ENCODE data around the gene INPP5J. TPM values are rescaled to one million over a fixed set of nuclear protein-coding genes. Genes with fewer than 3 reads are reported as not detected.
A peak's percentile ranks its signal among the peaks of the same experiment; 100 is the strongest.

Gene INPP5J
- total and polyA plus RNA-seq, 11 donors, result 8.4 to 23.1 (median 19.5) TPM

GRCh38 chr22:31105282-31105929 is 17.4 kb upstream of the INPP5J start:
- Histone ChIP-seq H3K27me3 (no peaks in the 10 kb centered on the region), H3K36me3 (peaks cover 0 to 50% (median 46%) of the 10 kb centered on the region in 9 donors), H3K9me3 (no peaks in the 10 kb centered on the region), H3K27ac (peak overlapping the region in 7 of 12 donors; percentile 92 to 99 (median 94)), H3K4me1 (peaks cover 0 to 58% (median 24%) of the 10 kb centered on the region in 12 donors), H3K4me3 (peak overlapping the region in 5 of 12 donors; percentile 68 to 95 (median 84))
- TF ChIP-seq CTCF (IDR thresholded peaks at IDR 0.05) (no peak), POLR2A (IDR thresholded peaks at IDR 0.05) (no peak)
- DNase-seq (peak in 3 of 5 donors; percentile 20 to 49 (median 30)), ATAC-seq (no peak)
- intact Hi-C loops (cut with DNase I), result loop anchor here in 8 of 10 donors (5.0 to 10.0 kb wide), 6 partner anchors 42 to 169 kb away; no protein-coding TSS in a partner anchor
- WGBS, 4 donors, result 72 to 79% (median 76%) methylated on average over 11 of the region's 11 CpGs

- 36 to 53% (median 42%) methylated on average over 3 to 4 of the region's 4 CpGs for WGBS, 4 donors
- H3K27me3 ChIP-seq, result no peaks in the 10 kb centered on the region
- H3K27ac ChIP-seq, result peak overlapping the region; percentile 44 to 99 (median 93)
- peak overlapping the region in 11 of 12 donors; percentile 64 to 95 (median 77) for H3K4me3 ChIP-seq
- ATAC-seq, result no peak
- intact Hi-C loops (cut with DNase I), result loop anchor here in 9 of 10 donors (2.0 to 10.0 kb wide), 8 partner anchors 41 to 169 kb away; no protein-coding TSS in a partner anchor
- peaks cover 0 to 53% (median 24%) of the 10 kb centered on the region in 12 donors for H3K4me1 ChIP-seq
- peak in 3 of 5 donors; percentile 26 to 51 (median 30) for DNase-seq
- no peaks in the 10 kb centered on the region for H3K9me3 ChIP-seq
- H3K36me3 ChIP-seq, result peaks cover 0 to 44% (median 39%) of the 10 kb centered on the region in 9 donors
- TF ChIP-seq POLR2A (IDR thresholded peaks at IDR 0.05) (no peak), CTCF (IDR thresholded peaks at IDR 0.05) (peak in 1 of 12 donors; percentile 8)
Observed at GRCh38 chr22:31106001-31106571, 16.7 kb upstream of the INPP5J start.

GRCh38 chr22:31106731-31107177 is 16.0 kb upstream of the INPP5J start:
- Histone ChIP-seq H3K4me3 (peak overlapping the region; percentile 56 to 95 (median 74)), H3K36me3 (peaks cover 0 to 37% (median 35%) of the 10 kb centered on the region in 9 donors), H3K27me3 (no peaks in the 10 kb centered on the region), H3K27ac (peak overlapping the region; percentile 88 to 99 (median 93)), H3K9me3 (no peaks in the 10 kb centered on the region), H3K4me1 (peaks cover 0 to 51% (median 24%) of the 10 kb centered on the region in 12 donors)
- no peak for TF ChIP-seq CTCF (IDR thresholded peaks at IDR 0.05)
- no peak for TF ChIP-seq POLR2A (IDR thresholded peaks at IDR 0.05)
- ATAC-seq (peak; percentile 6 to 22 (median 12)), DNase-seq (peak in 4 of 5 donors; percentile 21 to 52 (median 40))
- intact Hi-C loops (cut with DNase I), result loop anchor here in 9 of 10 donors (1.0 to 10.0 kb wide), 10 partner anchors 41 to 168 kb away; no protein-coding TSS in a partner anchor
- 35 to 49% (median 40%) methylated on average over 14 of the region's 14 CpGs for WGBS, 4 donors

Measured in heart left ventricle (tissue), 16 donors.